K562 (cell line): ENCODE results near the gene MADCAM1. TPM values are rescaled to one million over a fixed set of nuclear protein-coding genes. Genes with fewer than 3 reads are reported as not detected.
A peak's percentile ranks its signal among the peaks of the same experiment; 100 is the strongest.

Source experiments
- ATF1 ChIP-seq, 2 experiments: fragments of 450-650 bp in 1 of 2; IDR thresholded peaks; 2 replicates each; pipeline ENCODE4 v1.6.1; 2016; ENCODE audit warnings: missing compliant biosample characterization in 1 of 2, missing genetic modification characterization in 1 of 2
- CBFA2T3 ChIP-seq: fragments of 450-650 bp; IDR thresholded peaks from 2 replicates; pipeline ENCODE4 v1.6.1; 2017
- CBFB ChIP-seq: sonication (generic); formaldehyde crosslinking; IDR thresholded peaks from 2 replicates; pipeline ENCODE4 v1.4.0; 2020; ENCODE audit warnings: mild to moderate bottlenecking, missing genetic modification reagents
- DACH1 ChIP-seq: fragments of 450-650 bp; IDR thresholded peaks from 2 replicates; pipeline ENCODE4 v1.6.1; 2018; ENCODE audit not compliant: partially characterized antibody
- DIDO1 ChIP-seq: fragments of 450-650 bp; IDR thresholded peaks from 2 replicates; pipeline ENCODE4 v1.6.1; 2016; ENCODE audit warnings: low read depth, missing biosample characterization, missing genetic modification characterization
- HMGXB4 ChIP-seq: sonication (generic); formaldehyde crosslinking; IDR thresholded peaks from 2 replicates; pipeline ENCODE4 v1.8.1; 2023; ENCODE audit warnings: mild to moderate bottlenecking, missing genetic modification reagents
- KDM5B ChIP-seq: fragments of 200-600 bp; sonication (generic); IDR thresholded peaks from 2 replicates; pipeline ENCODE4 v1.6.1; 2012; ENCODE audit warnings: low read depth, mild to moderate bottlenecking, moderate library complexity, low read length, control low read depth, inconsistent platforms; ENCODE audit not compliant: insufficient replicate concordance
- MAFF ChIP-seq: IDR thresholded peaks from 2 replicates; pipeline ENCODE4 v1.6.1; 2012; ENCODE audit warnings: low read length, improper control_type of control experiment
- MBD1 ChIP-seq: fragments of 250-450 bp; sonication (Bioruptor Pico); IDR thresholded peaks from 2 replicates; pipeline ENCODE4 v1.8.0; 2022; ENCODE audit warnings: inconsistent platforms
- NFATC3 ChIP-seq: fragments of 450-650 bp; IDR thresholded peaks from 2 replicates; pipeline ENCODE4 v1.6.1; 2017; ENCODE audit warnings: mild to moderate bottlenecking
- POLR2AphosphoS5 ChIP-seq: IDR thresholded peaks from 2 replicates; pipeline ENCODE4 v1.6.1; 2011; ENCODE audit warnings: mild to moderate bottlenecking, low read depth, low read length, moderate library complexity; ENCODE audit not compliant: control insufficient read depth, insufficient read depth
- SIN3B ChIP-seq: fragments of 450-650 bp; IDR thresholded peaks from 2 replicates; pipeline ENCODE4 v1.6.1; 2017; ENCODE audit warnings: low read depth, mild to moderate bottlenecking, moderate library complexity
- SMAD2 ChIP-seq: fragments of 150-350 bp; IDR thresholded peaks from 2 replicates; pipeline ENCODE4 v1.6.1; 2014; ENCODE audit warnings: low read depth, mild to moderate bottlenecking, low read length
- SMARCA5 ChIP-seq: fragments of 450-650 bp; IDR thresholded peaks from 2 replicates; pipeline ENCODE4 v1.6.1; 2016
- SREBF2 ChIP-seq: sonication (generic); formaldehyde crosslinking; IDR thresholded peaks from 2 replicates; pipeline ENCODE4 v1.4.0; 2020; ENCODE audit warnings: mild to moderate bottlenecking, missing genetic modification reagents
- TSC22D4 ChIP-seq: fragments of 450-650 bp; IDR thresholded peaks from 2 replicates; pipeline ENCODE4 v1.6.1; 2016; ENCODE audit warnings: missing genetic modification characterization, missing biosample characterization, control low read depth
- U2AF2 ChIP-seq: fragments of 200-400 bp; formaldehyde crosslinking; optimal IDR thresholded peaks from 2 replicates; pipeline ENCODE3; 2017; ENCODE audit warnings: low read depth, mild to moderate bottlenecking, low read length
- YY1 ChIP-seq, 3 experiments: IDR thresholded peaks; 2 replicates each; pipeline ENCODE4 v1.6.1; 2011; ENCODE audit warnings: low read length in 2 of 3, mild to moderate bottlenecking in 2 of 3, moderate library complexity in 2 of 3, borderline replicate concordance in 1 of 3, control low read depth in 1 of 3, low read depth in 1 of 3; ENCODE audit not compliant: insufficient read depth in 3 of 3, insufficient replicate concordance in 2 of 3, control insufficient read depth in 1 of 3, insufficient read length in 1 of 3; ENCODE audit errors: extremely low read depth in 1 of 3
- ZBTB49 ChIP-seq: sonication (generic); formaldehyde crosslinking; IDR thresholded peaks from 2 replicates; pipeline ENCODE4 v1.8.0; 2022; ENCODE audit warnings: missing genetic modification reagents, mild to moderate bottlenecking, borderline replicate concordance
- ZEB2 ChIP-seq: fragments of 450-650 bp; IDR thresholded peaks from 2 replicates; pipeline ENCODE4 v1.6.1; 2016
- ZFX ChIP-seq: sonication (generic); formaldehyde crosslinking; IDR thresholded peaks from 2 replicates; pipeline ENCODE4 v1.8.0; 2022; ENCODE audit warnings: mild to moderate bottlenecking, missing genetic modification reagents, moderate library complexity
- ZNF217 ChIP-seq: sonication (generic); formaldehyde crosslinking; IDR thresholded peaks from 2 replicates; pipeline ENCODE4 v1.8.0; 2022; ENCODE audit warnings: mild to moderate bottlenecking, missing genetic modification reagents
- ZNF444 ChIP-seq: fragments of 250-450 bp; sonication (Bioruptor Pico); IDR thresholded peaks from 2 replicates; pipeline ENCODE4 v1.4.0; 2020; ENCODE audit warnings: mild to moderate bottlenecking, moderate library complexity
- polyA plus RNA-seq, 8 experiments: library from polyadenylated mRNA; depleted of rRNA in 4 of 8; stranded (reverse) in 5 of 8; unstranded in 3 of 8; fragments of >200 nt; fragmentation: Nextera tagmentation in 2 of 8; fragmentation: Illumina TruSeq in 1 of 8; extraction: Ambion mirVana in 2 of 8; extraction: Trizol in 1 of 8; gene quantifications; 2 replicates each; pipeline versions ENCODE4 v1.2.1 to v1.2.3, GENCODE V29; 2011 to 2014; ENCODE audit warnings: inconsistent platforms in 1 of 8, missing spikeins in 1 of 8
- total RNA-seq, 7 experiments: library from RNA; depleted of rRNA in 6 of 7; stranded (reverse); fragments of >200 nt in 6 of 7; fragmentation: Illumina TruSeq in 2 of 7; extraction: Trizol in 2 of 7; gene quantifications; 2 replicates each; pipeline versions ENCODE4 v1.2.1 to v1.2.3, GENCODE V29; 2011 to 2021; ENCODE audit warnings: low replicate concordance in 1 of 7

The MADCAM1 gene
- total and polyA plus RNA-seq, 9 of the 15 experiments (the other 6 are each of a cell fraction or from before 2014, with no cell fraction given), result 0.09 to 0.36 (median 0.09) TPM; not detected in 6

GRCh38 chr19:507286-508203, 11.3 kb downstream of the MADCAM1 start, which contains the start of gene TPGS1 (continued):
- TF ChIP-seq POLR2AphosphoS5, result peak; percentile 60; the same call in 1 of the 2 replicates
- TF ChIP-seq ZFX (CRISPR knock-in tag), result peak; percentile 97
- TF ChIP-seq ATF1 (CRISPR knock-in tag; IDR thresholded peaks at IDR 0.05), result no peak
- peak; percentile 92 for TF ChIP-seq ATF1 (tag; IDR thresholded peaks at IDR 0.05)
- TF ChIP-seq ZBTB49 (CRISPR knock-in tag), result no peak
- no peak for TF ChIP-seq CBFB
- peak; percentile 90 for TF ChIP-seq DIDO1 (tag)
- peak; percentile 88 for TF ChIP-seq KDM5B
- TF ChIP-seq YY1 (IDR thresholded peaks at IDR 0.05; ENCODE audit: borderline replicate concordance in 1 of 3, control insufficient read depth in 1 of 3, extremely low read depth in 1 of 3, insufficient read depth in 3 of 3, insufficient read length in 1 of 3, insufficient replicate concordance in 2 of 3, low read depth in 1 of 3, low read length in 2 of 3), result peak; percentile 100
- TF ChIP-seq TSC22D4 (tag), result no peak
- TF ChIP-seq SIN3B, result peak; percentile 93
- TF ChIP-seq SMARCA5, result no peak
- TF ChIP-seq CBFA2T3, result no peak
- TF ChIP-seq ZEB2, result no peak
- TF ChIP-seq U2AF2, result no peak
- no peak for TF ChIP-seq DACH1
- no peak for TF ChIP-seq ZNF444
- TF ChIP-seq SREBF2 (CRISPR knock-in tag), result no peak
- no peak for TF ChIP-seq MAFF
- no peak for TF ChIP-seq NFATC3
- TF ChIP-seq HMGXB4 (CRISPR knock-in tag), result no peak
- no peak for TF ChIP-seq SMAD2
- no peak for TF ChIP-seq ZNF217
- TF ChIP-seq MBD1, result no peak
